Measurements from ENCODE around the gene PPP1R13B. TPM values are rescaled to one million over a fixed set of nuclear protein-coding genes. Genes with fewer than 3 reads are reported as not detected.

The PPP1R13B gene
- total RNA-seq, 1 experiment from 2014 or later, result 19.0 TPM

DNA sequence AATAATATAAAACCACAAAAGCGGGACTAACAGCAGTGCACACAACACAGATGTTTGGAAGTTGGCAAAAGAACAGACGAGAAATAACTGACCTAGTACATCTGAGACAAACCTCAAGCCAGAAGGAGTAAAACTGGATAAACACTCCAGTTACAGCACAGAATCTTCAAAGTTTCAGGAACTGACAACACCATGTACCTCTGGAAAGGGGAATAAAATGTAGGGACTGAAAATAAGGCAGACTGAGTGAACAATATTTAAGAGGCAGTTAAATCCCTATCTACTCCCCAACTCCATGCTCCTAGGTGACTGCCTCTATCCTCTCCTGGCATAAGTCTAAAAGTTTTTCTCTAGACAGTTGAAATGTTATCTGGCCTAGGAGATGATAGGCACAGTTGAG lies 73.9 kb downstream of the PPP1R13B start:
- TF ChIP-seq, protein P1, sequence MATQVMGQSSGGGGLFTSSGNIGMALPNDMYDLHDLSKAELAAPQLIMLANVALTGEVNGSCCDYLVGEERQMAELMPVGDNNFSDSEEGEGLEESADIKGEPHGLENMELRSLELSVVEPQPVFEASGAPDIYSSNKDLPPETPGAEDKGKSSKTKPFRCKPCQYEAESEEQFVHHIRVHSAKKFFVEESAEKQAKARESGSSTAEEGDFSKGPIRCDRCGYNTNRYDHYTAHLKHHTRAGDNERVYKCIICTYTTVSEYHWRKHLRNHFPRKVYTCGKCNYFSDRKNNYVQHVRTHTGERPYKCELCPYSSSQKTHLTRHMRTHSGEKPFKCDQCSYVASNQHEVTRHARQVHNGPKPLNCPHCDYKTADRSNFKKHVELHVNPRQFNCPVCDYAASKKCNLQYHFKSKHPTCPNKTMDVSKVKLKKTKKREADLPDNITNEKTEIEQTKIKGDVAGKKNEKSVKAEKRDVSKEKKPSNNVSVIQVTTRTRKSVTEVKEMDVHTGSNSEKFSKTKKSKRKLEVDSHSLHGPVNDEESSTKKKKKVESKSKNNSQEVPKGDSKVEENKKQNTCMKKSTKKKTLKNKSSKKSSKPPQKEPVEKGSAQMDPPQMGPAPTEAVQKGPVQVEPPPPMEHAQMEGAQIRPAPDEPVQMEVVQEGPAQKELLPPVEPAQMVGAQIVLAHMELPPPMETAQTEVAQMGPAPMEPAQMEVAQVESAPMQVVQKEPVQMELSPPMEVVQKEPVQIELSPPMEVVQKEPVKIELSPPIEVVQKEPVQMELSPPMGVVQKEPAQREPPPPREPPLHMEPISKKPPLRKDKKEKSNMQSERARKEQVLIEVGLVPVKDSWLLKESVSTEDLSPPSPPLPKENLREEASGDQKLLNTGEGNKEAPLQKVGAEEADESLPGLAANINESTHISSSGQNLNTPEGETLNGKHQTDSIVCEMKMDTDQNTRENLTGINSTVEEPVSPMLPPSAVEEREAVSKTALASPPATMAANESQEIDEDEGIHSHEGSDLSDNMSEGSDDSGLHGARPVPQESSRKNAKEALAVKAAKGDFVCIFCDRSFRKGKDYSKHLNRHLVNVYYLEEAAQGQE (IDR thresholded peaks at IDR 0.05; ENCODE audit: insufficient read depth in 1 of 2, low read depth in 2 of 2, low read length in 1 of 2), result no peak
- TF ChIP-seq CTCF (IDR thresholded peaks at IDR 0.05) (no peak), SIN3A (IDR thresholded peaks at IDR 0.05; ENCODE audit: borderline replicate concordance, insufficient read depth, low read depth, low read length) (no peak)
- H3K4me1 ChIP-seq (ENCODE audit: control insufficient read depth, insufficient read depth, low read length), result no peaks in the 10 kb centered on the region
- ChIA-PET CTCF (no interaction called here), POLR2A (no interaction called here)
- BruUV-seq (replicated peaks), result no TSS peak
- no peaks in the 10 kb centered on the region for H3K9me3 ChIP-seq (ENCODE audit: control insufficient read depth, insufficient read depth, low read depth, low read length)
- H3K4me3 ChIP-seq (ENCODE audit: low read depth in 2 of 2, low read length in 2 of 2), result no peak overlapping the region
- no peaks in the 10 kb centered on the region for H3K36me3 ChIP-seq (ENCODE audit: control insufficient read depth, insufficient read depth, low read length)
- DNase-seq (ENCODE audit: low read depth, low spot score) (no peak), ATAC-seq (no peak)
- intact Hi-C loops (cut with micrococcal nuclease; ENCODE audit: unreplicated experiment), result no loop called here
- no peak overlapping the region for H3K27ac ChIP-seq (ENCODE audit: low read length)
- in situ Hi-C loops (cut with HindIII; ENCODE audit: low pct_unique_long_range_greater_than_20kb, low sequenced_read_pairs), result no loop called here
- no peaks in the 10 kb centered on the region for H3K27me3 ChIP-seq (ENCODE audit: control insufficient read depth, insufficient read depth, low read length)

DNA sequence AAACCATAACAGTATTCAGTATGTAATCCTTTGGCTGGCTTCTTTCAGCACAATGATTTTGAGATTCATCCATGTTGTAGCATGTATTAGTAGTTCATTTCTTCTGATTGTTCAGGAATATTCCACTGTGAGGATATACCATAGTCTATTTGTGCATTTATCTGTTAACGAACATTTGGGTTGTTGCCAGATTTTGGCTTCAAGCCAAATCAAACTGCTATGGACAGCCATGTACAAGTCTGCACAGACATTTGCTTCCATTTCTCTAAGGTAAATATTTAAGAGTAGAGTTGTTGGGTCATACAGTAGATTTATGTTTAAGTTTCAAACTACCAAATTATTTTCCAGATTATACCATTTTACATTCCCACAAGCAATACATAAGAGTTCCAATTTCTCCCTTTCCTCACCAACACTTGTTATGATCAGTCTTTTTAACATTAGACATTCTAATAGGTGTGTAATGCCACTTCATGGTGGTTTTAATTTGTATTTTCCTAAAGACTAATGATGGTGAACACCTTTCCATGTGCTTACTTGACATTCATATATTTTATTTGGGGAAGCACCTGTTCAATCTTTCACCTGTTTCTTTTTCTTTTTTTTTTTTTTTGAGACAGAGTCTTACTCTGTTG lies 75.2 kb downstream of the PPP1R13B start:
- no peak overlapping the region for H3K4me3 ChIP-seq (ENCODE audit: low read depth in 2 of 2, low read length in 2 of 2)
- POLR2A ChIA-PET, result no interaction called here
- DNase-seq (ENCODE audit: low read depth, low spot score), result no peak
- CTCF ChIA-PET, result no interaction called here
- no peaks in the 10 kb centered on the region for H3K4me1 ChIP-seq (ENCODE audit: control insufficient read depth, insufficient read depth, low read length)
- TF ChIP-seq TCF7L2 (IDR thresholded peaks at IDR 0.05; ENCODE audit: low read depth, low read length) (no peak), POLR2AphosphoS5 (IDR thresholded peaks at IDR 0.05; ENCODE audit: low read depth, low read length) (no peak), SIN3A (IDR thresholded peaks at IDR 0.05; ENCODE audit: borderline replicate concordance, insufficient read depth, low read depth, low read length) (no peak), CTCF (IDR thresholded peaks at IDR 0.05) (no peak)
- TF ChIP-seq, protein P1 (IDR thresholded peaks at IDR 0.05; ENCODE audit: insufficient read depth in 1 of 2, low read depth in 2 of 2, low read length in 1 of 2), result no peak
- in situ Hi-C loops (cut with HindIII; ENCODE audit: low pct_unique_long_range_greater_than_20kb, low sequenced_read_pairs), result no loop called here
- ATAC-seq, result no peak
- H3K27ac ChIP-seq (ENCODE audit: low read length), result no peak overlapping the region
- H3K27me3 ChIP-seq (ENCODE audit: control insufficient read depth, insufficient read depth, low read length), result no peaks in the 10 kb centered on the region
- no peaks in the 10 kb centered on the region for H3K36me3 ChIP-seq (ENCODE audit: control insufficient read depth, insufficient read depth, low read length)
- no TSS peak for BruUV-seq (replicated peaks)
- no peaks in the 10 kb centered on the region for H3K9me3 ChIP-seq (ENCODE audit: control insufficient read depth, insufficient read depth, low read depth, low read length)
- intact Hi-C loops (cut with micrococcal nuclease; ENCODE audit: unreplicated experiment), result no loop called here
